ENCODE measurements around the gene PTGES. TPM values are rescaled to one million over a fixed set of nuclear protein-coding genes. Genes with fewer than 3 reads are reported as not detected.
"Not testable (repeated sequence)": the region's sequence is repeated elsewhere in the genome, so short reads cannot be mapped to it uniquely, and the experiment has no call there.

The PTGES gene
- total RNA-seq, 1 donor from 2014 or later = 1.0 TPM

GRCh38 chr9:129761901-129762369 is 9.1 kb upstream of the PTGES start:
- TF ChIP-seq CTCF (IDR thresholded peaks at IDR 0.05; ENCODE audit: partially characterized antibody, unreplicated experiment) = no peak
- no peaks in the 10 kb centered on the region for H3K27me3 Mint-ChIP-seq (ENCODE audit: unreplicated experiment)
- H3K4me3 Mint-ChIP-seq (ENCODE audit: unreplicated experiment) = no peak overlapping the region
- no peak overlapping the region for H3K27ac Mint-ChIP-seq (ENCODE audit: unreplicated experiment)
- peaks cover 8% of the 10 kb centered on the region for H3K4me1 Mint-ChIP-seq (ENCODE audit: low read depth, unreplicated experiment)
- H3K36me3 Mint-ChIP-seq (ENCODE audit: unreplicated experiment) = no peaks in the 10 kb centered on the region
- DNase-seq = no peak
- peaks cover 1% of the 10 kb centered on the region for H3K9me3 Mint-ChIP-seq (ENCODE audit: unreplicated experiment)

- no peak overlapping the region for H3K27ac Mint-ChIP-seq (ENCODE audit: unreplicated experiment)
- no peak overlapping the region for H3K4me3 Mint-ChIP-seq (ENCODE audit: unreplicated experiment)
- H3K4me1 Mint-ChIP-seq (ENCODE audit: low read depth, unreplicated experiment) = peaks cover 8% of the 10 kb centered on the region
- no peak for DNase-seq
- no peaks in the 10 kb centered on the region for H3K27me3 Mint-ChIP-seq (ENCODE audit: unreplicated experiment)
- H3K36me3 Mint-ChIP-seq (ENCODE audit: unreplicated experiment) = no peaks in the 10 kb centered on the region
- TF ChIP-seq CTCF (IDR thresholded peaks at IDR 0.05; ENCODE audit: partially characterized antibody, unreplicated experiment) = no peak
- H3K9me3 Mint-ChIP-seq (ENCODE audit: unreplicated experiment) = peaks cover 1% of the 10 kb centered on the region
Observed at GRCh38 chr9:129761293-129761900, 8.6 kb upstream of the PTGES start.

- not testable (repeated sequence) for H3K36me3 Mint-ChIP-seq (ENCODE audit: unreplicated experiment); H3K4me1 Mint-ChIP-seq (ENCODE audit: low read depth, unreplicated experiment); H3K27ac Mint-ChIP-seq (ENCODE audit: unreplicated experiment); H3K9me3 Mint-ChIP-seq (ENCODE audit: unreplicated experiment); H3K27me3 Mint-ChIP-seq (ENCODE audit: unreplicated experiment); H3K4me3 Mint-ChIP-seq (ENCODE audit: unreplicated experiment); DNase-seq
Observed at GRCh38 chr9:129760784-129761183, 7.9 kb upstream of the PTGES start.

- Mint-ChIP-seq H3K27me3 (ENCODE audit: unreplicated experiment) (no peaks in the 10 kb centered on the region), H3K4me3 (ENCODE audit: unreplicated experiment) (no peak overlapping the region), H3K9me3 (ENCODE audit: unreplicated experiment) (peaks cover 1% of the 10 kb centered on the region), H3K36me3 (ENCODE audit: unreplicated experiment) (no peaks in the 10 kb centered on the region), H3K27ac (ENCODE audit: unreplicated experiment) (no peak overlapping the region), H3K4me1 (ENCODE audit: low read depth, unreplicated experiment) (peaks cover 8% of the 10 kb centered on the region)
- no peak for TF ChIP-seq CTCF (IDR thresholded peaks at IDR 0.05; ENCODE audit: partially characterized antibody, unreplicated experiment)
- DNase-seq = no peak
Observed at GRCh38 chr9:129759804-129760502, 7.1 kb upstream of the PTGES start.

GRCh38 chr9:129759319-129759718 is 6.5 kb upstream of the PTGES start:
- no peak for DNase-seq
- Mint-ChIP-seq H3K27ac (ENCODE audit: unreplicated experiment) (no peak overlapping the region), H3K4me3 (ENCODE audit: unreplicated experiment) (no peak overlapping the region), H3K9me3 (ENCODE audit: unreplicated experiment) (peaks cover 1% of the 10 kb centered on the region), H3K27me3 (ENCODE audit: unreplicated experiment) (no peaks in the 10 kb centered on the region), H3K36me3 (ENCODE audit: unreplicated experiment) (no peaks in the 10 kb centered on the region), H3K4me1 (ENCODE audit: low read depth, unreplicated experiment) (peaks cover 8% of the 10 kb centered on the region)
- no peak for TF ChIP-seq CTCF (IDR thresholded peaks at IDR 0.05; ENCODE audit: partially characterized antibody, unreplicated experiment)

Data from glutamatergic neuron (in vitro differentiated cells).